Right kidney (tissue), 1 donor: ENCODE measurements around the gene CALML5.

ENCODE experiments used
- DNase-seq: peaks from one replicate; pipeline ENCODE4 v3.0.0-alpha.2; 2016

CALML5 gene

DNA sequence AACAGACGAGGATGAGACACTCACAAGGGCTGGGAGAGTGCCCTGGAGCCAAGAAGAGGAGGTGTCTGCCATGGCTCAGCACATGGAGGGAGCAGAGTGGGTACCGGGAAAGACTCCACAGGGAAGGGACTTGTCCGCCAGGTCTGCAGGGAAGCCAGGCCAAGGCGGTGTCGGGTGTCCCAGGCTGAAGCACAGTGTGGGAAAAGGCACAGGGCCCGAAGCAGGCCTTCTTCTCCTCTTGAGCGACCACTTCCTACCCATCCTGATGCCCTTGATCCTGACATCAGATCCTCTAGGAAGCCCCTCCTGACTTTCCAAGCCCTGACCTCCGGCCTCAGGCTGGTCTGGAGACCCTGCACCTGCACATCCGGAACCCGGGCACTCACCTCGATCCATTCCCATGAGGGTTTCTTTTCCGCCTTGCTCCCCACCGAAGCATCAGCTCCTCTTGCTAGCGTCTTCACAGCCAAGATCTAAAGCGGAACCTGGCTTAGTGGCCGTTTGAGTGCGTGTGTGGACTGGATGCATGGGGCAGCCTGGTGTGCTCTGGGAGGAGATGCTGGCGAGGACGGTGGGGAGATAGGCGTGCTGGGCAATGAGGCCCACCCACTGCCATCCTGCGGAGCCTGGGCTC, 33.8 kb upstream of the CALML5 start:
- no peak for DNase-seq

DNA sequence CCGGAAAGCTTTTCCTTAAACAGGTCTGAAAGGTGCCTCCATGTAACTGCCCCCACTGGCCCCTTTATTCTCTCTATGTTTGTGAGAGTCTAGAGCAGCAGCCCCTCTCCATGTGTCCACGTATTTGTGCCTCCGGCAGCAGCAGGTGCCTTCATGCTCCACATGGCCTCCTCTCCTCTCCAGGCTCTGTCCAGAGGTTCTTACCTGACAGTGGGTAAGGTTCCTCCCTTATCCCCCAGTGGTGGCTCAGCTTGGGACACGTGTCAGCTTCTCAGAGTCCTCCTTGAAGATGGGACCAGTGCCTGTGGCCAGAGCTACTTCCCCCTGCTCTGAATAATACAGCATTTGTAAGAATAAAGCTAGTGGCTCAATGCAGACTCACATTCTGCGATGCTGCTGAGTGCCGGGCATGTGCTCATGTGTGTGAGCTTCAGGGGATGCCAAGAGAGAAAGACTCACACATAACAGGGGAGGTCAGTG, 33.3 kb upstream of the CALML5 start:
- no peak for DNase-seq

DNA sequence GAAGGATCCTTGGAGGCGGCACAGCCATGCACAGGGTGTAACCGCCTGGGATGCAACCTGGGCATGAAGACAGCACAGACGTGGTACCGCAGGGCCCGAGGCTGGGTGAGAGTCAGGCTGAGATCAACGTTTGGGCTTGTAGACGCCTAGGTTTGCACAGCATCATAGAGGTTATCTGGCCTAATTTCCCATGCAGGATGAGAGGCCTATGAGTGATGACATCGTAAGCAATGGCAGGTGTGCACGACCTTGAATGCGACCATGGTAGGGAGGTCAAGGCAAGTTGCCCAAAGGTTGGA, 32.9 kb upstream of the CALML5 start:
- DNase-seq, result no peak

DNA sequence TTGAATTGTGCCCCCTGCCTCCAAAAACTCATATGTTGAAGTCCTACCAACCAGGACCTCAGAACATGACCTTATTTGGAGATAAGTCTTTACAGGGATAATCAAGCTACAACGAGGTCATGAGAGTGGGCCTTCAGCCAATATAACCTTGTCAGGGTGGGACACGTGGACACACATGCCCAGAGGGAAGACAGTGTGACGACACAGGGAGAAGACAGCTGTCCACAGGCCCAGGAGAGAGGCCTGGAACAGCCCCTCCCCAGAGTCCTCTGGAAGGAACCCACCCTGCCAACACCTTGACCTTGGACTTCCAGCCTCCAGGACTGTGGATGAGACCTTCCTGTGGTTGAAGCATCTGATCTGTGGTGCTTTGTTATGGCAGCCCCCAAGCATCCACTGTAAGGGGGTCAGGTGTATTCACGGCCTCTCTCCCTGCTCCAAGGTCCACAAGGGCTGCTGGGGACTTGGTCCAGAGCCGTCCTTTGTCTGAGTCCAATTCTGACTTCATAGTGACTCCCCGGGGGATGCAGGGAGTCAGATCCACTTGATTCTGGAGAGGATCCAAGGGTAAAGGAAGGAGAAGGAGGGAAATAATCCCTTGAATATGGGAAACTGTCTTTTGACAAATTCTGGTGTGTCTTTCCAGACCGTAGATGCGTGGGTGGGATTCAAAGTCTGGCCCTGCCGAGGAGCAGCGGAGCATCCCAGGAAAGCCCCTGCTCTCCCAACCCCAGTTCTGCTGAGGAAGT, 32.4 kb upstream of the CALML5 start:
- no peak for DNase-seq

DNA sequence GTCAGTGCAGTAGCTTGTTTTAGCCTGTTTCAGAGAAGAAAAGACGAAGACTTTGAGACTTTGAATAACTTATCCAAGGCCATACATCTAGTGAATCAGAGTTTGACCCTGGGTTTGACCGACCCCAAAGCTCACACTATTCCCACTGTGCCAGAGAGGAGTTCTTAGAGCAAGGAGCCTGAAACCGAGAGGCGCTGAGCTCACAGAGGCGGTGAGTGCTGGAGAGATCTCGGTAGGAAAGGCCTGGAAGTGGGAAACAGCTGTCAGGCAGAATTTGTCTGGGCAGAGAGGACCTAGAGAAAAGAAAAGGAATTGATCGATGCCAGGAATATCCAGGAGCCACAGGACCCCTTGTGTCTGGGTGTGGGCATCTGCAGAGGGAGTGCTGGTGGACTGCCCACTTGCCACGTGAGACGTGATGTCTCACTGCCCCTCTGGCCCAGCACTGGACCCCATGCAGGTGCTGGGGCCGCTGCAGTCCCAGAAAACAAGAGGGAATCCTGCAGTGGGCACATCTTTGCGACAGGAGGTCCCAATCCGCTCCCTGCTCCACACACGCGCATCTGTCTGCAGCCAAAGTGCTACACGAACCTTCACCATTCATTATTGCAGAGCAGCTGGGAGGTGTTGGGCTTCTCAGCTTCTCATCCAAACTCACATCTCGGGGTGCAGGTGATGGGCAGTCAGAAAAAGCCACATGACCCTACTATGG, 31.6 kb upstream of the CALML5 start:
- DNase-seq, result no peak

DNA sequence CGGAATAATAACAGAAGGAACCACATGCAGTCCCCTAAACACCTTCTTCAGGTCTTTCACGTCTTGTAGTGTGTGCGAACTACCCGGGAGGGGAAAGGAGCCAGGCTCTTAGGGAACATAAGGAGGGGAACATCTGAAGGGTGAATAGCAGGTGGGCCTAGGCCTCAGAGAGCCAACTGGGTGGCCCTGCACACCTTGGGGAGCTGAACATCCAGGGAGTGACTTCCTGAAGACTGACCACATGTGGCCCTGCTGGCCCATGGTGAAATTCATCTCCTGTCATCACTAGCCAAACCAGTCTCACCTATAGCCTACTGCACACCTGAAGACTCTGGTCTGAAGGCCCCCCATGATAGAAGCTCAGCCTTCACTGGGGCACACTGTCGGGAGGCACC, 31.0 kb upstream of the CALML5 start:
- DNase-seq, result no peak

DNA sequence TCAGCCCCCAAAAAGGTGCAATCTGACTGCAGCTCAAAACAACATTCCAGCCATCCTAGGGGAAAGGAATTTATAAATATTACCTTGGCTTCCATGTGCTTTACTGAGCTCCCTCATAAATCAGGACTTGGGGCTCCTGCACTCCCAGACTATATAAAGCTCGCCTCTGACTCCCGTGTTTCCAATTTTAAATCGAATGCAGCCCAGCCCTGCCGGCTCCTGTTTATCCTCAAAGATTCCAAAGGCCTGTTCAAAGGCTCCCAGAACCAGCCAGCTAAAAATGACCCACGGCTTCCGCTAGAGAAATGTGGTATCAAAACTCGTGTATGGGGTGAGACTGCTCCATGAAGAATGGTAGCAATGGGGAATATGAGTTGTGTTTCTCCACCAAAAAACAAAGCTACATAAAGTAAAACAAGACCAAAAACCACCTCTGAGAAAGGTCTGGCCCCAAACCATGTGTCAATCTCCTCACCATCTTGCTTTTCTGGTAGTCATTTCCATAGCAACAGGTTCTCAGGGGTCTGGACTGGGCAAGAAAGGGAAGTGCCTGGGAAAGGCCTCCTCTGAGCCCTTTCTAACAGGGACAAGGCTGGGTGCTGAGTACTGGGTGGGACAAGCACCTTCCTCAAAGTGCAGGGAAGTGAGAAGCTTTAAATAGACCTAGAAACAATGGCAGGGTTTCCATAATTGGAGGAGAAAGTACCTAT, 30.5 kb upstream of the CALML5 start:
- DNase-seq, result no peak

DNA sequence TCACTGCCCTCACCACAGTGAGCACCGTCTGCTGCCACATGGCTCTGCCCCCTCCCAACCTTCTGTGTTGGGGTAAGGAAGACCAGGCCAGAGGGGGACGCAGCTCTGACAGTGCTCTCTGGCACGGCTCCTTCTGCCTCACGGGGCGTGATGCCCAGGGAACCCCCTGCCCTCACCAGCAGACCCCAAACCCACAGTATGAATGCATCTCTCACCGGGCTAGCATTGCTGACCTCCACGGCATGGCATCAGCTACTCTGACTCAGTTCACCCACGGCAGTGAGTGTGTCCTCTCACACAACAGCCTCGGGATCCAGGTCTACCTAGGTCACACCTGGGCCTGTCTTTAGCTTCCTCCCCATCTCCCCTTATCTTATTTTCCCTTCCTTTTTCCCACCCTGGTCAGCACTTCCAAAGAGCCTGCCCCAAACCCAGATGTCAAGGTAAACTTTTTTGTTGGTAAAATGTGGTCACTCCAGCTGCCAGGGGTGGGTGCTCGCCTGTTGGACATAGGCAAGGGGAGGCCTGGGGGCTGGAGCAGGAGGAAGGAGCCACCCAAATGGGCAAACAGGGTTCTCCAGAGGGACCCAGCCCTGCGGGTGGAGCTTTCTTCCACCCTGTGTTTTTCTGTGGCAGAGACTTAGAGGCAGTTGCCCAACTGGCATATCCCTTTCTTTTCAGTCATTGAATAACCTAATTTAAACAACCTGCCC, 29.8 kb upstream of the CALML5 start:
- no peak for DNase-seq

DNA sequence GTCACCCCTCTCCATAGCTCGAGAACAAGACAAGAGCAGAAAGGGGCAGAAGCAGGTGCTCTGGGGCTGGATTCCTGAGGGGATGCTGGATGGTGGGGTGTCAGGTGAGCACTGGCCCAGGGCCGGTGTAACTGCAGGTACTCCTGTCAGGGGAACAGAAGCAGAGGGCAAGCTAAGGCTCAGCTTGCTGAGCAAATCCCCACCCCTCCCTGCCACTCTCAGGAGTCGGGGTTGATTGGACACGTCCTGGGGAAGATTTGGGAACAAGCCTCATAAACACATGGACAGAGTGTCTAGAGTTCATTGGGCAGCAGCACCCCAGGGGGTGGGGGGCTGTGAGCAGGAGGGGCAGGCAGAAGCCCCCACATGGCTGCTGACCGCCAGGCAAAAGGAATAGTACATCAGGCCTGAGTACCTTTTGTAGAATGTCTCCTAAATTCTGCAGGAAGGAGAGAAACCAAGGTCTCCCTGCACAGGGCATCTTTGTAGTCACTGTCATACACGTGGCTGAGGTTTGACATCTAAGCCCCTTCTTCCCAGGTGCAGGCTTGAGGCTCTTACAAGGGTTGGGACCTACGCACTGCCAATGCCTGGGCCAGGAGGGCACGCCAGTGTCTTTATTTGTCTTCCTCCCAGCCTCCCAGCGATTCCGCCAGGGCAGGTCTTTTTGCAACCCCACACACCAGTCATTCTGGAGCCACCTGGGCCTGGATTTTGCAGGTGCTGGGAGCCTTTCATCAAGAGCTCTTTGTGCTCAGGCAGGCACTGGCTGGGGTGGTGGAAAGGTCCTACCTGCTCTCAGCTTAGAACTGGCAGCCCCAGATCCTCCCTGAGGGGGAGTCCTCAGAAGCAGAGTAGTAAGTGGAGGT, 28.2 kb upstream of the CALML5 start:
- no peak for DNase-seq

DNA sequence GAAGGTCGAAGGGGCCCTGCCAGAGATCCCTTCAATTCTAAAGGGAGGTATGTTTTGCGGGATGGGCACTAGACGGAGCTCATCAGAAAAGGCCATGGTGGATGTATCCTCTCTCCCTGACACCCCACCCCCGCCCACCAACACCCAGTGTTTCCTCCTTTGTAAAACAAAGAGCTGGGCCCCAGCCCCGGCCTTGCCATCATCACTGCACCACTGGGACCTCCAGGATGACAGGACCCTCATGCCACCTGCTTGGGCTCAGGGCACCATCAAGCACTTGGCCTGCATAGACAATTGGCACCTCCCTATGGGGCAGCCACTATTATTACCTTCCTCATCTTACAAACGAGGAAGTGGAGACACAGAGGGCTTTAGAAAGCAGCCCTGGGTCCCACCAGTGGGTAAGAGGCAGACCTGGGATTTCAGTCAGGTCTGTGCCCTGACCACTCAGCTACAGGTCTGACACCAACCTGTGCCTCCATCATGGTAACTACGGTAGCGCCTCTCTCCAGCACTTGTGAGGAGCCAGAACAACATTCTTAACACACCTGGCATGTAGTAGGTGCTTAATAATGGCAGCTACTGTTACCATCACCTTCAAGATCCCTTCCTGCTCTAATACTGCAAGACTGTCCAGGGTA, 27.4 kb upstream of the CALML5 start:
- no peak for DNase-seq

DNA sequence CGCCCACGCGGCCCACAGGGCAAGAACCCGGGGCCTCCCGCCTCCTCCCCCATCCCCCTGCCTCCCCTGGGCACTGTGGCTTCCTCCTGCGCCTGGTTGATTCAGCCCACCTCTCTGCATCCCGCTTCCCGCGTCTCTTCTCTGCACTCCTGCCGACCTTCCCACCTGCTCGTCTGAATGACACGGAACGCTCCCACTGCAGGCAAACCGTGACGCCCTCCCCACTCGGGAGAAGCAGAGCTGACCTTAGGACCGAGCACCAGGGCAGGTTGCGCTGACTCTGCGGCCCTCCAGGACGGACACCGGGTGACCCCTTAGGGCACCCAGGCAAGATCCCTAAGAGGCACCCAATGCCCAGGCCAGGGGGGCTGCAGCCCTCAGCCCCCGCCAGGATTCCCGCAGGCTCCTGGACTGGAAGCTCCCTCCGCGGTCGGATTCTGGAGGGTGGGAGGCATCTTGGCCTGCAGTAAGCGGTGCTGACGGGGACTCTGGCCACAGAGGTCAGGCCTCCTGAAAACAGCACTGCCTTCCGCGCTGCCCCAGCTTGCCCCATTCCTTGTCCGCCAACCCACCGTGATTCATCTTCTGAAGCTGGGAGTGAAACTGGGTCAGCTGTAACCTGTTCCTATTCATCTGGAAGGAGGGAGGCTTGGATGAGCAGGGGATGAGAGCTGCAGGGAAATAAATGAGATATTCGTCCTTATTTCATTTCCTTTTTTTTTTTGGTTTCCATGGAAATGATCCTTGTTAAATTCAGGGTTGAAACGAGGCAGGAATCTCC, 26.4 kb upstream of the CALML5 start:
- DNase-seq, result no peak

DNA sequence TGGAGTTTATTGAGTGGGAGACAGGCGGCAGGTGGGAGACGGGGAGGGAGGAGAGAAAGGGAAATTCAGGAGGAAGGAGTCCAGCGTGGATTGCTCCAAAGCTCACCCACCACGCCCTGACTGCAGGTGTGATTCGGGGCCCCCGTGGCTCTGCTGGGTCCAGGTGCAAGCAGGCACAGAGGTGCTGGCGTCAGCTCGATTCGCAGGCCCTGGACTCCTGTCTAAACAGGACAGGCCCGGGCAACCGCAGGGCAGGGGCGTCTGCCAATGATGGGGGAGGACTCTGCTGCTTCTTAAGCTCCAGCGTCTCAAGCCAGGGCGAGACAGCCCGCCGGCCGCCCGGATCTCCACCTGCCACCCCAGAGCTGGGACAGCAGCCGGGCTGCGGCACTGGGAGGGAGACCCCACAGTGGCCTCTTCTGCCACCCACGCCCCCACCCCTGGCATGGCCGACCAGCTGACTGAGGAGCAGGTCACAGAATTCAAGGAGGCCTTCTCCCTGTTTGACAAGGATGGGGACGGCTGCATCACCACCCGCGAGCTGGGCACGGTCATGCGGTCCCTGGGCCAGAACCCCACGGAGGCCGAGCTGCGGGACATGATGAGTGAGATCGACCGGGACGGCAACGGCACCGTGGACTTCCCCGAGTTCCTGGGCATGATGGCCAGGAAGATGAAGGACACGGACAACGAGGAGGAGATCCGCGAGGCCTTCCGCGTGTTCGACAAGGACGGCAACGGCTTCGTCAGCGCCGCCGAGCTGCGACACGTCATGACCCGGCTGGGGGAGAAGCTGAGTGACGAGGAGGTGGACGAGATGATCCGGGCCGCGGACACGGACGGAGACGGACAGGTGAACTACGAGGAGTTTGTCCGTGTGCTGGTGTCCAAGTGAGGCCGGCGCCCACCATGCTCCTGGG, 25.5 kb upstream of the CALML5 start, which contains the start of gene CALML3:
Gene CALML3 (plus strand): TSS at position 321 of the 920 bp plus-strand sequence. CDS start 125 bp downstream, at position 446.
- no peak for DNase-seq

DNA sequence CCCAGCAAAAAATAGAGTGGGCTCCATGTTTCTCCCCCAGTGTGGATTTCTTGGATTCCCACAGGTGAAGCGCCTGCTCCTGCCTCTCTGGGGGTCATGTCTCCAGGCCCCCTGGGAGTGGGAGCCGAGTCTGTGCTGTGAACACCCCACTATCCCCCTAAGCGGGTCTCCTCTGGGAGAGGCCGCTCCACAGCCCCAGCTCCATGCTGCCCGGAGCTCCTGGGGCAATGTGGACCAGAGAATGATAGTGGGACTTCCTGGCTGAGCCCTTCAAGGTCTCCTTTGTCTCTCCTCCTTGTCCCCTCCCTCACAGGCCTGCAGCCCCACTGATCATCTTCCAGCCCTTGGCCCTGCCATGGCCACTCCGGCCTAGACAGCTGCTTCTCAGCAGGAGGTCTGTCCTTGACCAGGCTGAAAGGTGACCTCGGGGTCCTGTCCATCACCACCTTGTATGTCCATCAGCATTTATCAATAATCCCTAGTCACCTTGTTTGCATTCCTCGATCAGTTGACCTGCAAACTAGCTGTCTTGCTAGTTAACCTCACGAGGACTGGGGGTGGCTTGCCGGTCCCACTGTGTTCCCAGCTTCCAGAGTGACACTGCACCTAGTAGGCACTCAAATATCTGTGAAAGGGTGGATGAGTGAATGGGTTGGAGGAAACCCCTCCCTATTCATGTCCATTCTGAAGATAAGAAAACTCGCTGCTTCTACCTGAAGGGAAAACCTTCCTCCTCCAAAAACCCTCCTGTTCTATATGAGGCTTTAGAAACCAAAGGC, 24.6 kb upstream of the CALML5 start:
- DNase-seq, result no peak

DNA sequence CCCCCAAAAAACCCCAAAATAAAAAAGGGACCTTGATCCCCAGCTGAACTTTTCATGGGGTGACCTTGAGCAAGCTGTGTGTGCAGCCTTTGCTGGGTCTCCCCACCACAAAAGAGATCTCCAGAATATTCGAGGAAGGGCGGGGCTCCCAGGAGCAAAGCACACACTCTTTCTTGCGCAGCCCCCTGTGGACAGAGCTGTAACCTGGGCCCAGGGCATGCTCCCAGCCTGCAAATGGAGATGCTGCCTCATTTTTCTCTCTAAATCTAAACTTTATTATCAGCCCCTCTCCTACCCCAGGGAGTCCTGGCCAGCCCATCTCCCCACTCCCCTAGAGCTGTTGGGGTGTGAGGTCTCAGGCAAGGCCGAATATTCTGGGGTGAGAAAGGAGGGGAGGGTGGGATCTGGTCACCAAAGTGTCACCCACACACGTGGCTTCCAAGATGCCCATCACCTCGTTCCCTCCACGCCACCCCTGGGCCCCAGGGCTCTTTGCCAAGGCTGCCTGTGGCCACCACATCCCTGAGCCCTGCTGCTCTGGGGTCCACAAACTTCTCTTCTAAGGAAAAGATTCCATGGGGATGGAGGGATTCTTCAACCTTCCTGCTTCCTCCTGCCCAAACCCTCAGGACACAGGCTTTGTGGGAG, 23.7 kb upstream of the CALML5 start:
- DNase-seq, result no peak

DNA sequence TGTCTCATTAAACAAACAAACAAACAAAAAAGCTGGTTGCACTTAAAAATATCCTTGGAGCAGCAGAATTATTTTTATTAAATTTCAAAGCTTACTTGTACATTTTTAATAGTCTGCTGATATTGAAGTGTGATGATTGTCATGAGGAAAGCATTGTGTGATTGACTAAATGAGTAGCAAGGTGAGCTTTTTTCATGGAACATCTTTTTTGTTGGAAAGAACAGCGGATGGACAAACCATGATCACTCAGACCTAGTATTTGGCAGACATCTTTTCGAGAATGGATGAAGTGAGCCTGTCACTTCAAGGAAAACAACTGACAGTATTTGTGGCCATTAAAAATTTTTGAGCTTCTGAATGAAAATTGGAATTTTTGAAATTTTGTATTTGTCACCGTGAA, 19.7 kb upstream of the CALML5 start:
- no peak for DNase-seq

DNA sequence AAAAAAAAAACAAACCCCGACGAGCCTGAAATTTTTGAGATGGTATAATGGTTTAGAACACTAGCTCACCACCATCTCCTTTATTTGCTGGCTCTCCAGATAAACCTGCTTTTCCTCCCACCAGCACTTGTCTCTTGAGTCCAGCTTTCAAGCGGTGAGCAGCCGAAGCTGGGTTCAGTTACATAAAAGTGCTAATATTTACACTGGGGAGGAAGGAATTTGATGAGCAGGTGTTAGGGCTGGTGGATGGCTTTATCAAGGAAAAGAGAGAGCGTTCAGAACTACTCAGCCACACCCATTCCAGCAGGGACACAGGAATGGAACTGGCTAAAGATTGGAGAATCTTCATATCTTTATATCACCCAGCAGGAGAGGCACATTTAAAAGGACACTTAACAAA, 18.8 kb upstream of the CALML5 start:
- DNase-seq, result peak; percentile 31

DNA sequence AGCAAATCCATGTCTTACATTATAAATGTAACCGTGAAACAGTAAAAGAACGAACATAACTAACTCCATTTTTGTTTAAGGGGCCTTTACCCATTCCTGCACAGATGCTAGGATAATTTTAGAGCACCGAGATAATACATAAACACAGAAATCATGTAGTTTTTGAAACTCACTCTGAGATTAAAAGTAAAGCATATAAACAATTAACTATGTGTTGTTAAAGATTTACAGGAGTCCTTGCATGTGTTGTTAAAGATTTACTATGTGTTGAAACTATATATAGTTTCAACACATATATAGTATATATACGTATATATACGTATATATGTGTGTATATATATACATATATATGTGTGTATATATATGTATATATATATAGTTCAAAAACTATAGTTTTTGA, 18.2 kb upstream of the CALML5 start:
- no peak for DNase-seq
